Hepatocyte (in vitro differentiated cells): ENCODE measurements around the gene ZSCAN26.

Experiments
- CTCF ChIP-seq: fragments of 200-600 bp; sonication (generic); IDR thresholded peaks from 2 replicates; pipeline ENCODE4 v1.5.1; 2016; ENCODE audit warnings: antibody characterized with exemption, mild to moderate bottlenecking; ENCODE audit not compliant: poor library complexity
- EZH2 ChIP-seq: fragments of 200-600 bp; sonication (generic); IDR thresholded peaks from 2 replicates; pipeline ENCODE4 v1.6.1; 2016; ENCODE audit warnings: antibody characterized with exemption, mild to moderate bottlenecking, borderline replicate concordance
- EZH2phosphoT487 ChIP-seq: fragments of 200-600 bp; sonication (generic); IDR thresholded peaks from one replicate; pipeline ENCODE4 v1.6.1; 2018; ENCODE audit warnings: antibody characterized with exemption, mild to moderate bottlenecking, low read depth, moderate library complexity; ENCODE audit not compliant: unreplicated experiment, severe bottlenecking

- TF ChIP-seq CTCF (no peak), EZH2 (no peak), EZH2phosphoT487 (no peak)
Observed at GRCh38 chr6:28226460-28226859, 40.5 kb upstream of the ZSCAN26 start.
